Glomerular endothelial cell (primary cell): ENCODE data around the gene CHD5. TPM values are rescaled to one million over a fixed set of nuclear protein-coding genes. Genes with fewer than 3 reads are reported as not detected.

ENCODE experiments used
- DNase-seq: peaks from one replicate; pipeline ENCODE4 v3.0.0-alpha.2; 2011; ENCODE audit warnings: low read depth, low spot score; ENCODE audit errors: extremely low read depth
- total RNA-seq: library from RNA; depleted of rRNA; stranded (reverse); fragments of >200 nt; gene quantifications from 2 replicates; pipeline ENCODE4 v1.2.3, GENCODE V29; 2015

Gene CHD5
- total RNA-seq, 1 donor from 2014 or later, result under 0.01 TPM

DNA sequence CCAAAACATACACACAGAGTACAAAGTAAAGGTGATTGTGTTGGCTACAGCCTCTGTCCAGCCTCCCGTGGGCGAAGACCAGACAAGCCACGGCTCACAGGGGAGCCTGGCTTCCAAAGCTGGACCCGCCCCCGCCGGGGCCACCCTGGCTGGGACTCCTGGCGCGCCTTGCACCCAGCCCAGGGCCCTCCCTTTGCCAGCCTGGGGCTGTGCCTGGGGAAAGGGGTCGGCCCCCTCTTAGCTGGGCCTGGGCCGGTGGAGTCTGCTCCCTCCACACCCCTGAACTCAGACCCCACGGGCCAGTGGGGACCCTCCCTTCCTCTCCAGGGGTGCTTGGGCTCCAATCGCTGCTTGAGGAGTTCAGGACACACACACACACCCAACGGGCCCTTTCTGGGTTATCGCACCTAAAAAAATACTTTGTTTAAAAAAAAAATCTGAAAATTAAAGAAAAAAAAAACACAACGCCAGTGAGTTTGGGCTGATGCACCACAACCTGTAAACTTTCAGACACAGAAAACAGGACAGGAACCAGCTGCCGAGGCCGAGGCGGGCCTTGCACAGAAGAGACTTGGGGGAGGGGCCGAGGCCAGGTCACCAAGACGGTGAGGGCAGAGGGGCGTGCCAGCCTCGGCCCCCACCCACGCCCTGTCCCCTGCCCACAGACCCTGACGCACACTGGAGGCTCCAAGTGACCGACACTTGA, 78.1 kb downstream of the CHD5 start:
- no peak for DNase-seq

GRCh38 chr1:6100861-6101783, 79.0 kb downstream of the CHD5 start:
- no peak for DNase-seq

GRCh38 chr1:6099787-6100765, 80.0 kb downstream of the CHD5 start:
- no peak for DNase-seq

- DNase-seq, result no peak
Measured at GRCh38 chr1:6099297-6099696, 80.8 kb downstream of the CHD5 start.

DNA sequence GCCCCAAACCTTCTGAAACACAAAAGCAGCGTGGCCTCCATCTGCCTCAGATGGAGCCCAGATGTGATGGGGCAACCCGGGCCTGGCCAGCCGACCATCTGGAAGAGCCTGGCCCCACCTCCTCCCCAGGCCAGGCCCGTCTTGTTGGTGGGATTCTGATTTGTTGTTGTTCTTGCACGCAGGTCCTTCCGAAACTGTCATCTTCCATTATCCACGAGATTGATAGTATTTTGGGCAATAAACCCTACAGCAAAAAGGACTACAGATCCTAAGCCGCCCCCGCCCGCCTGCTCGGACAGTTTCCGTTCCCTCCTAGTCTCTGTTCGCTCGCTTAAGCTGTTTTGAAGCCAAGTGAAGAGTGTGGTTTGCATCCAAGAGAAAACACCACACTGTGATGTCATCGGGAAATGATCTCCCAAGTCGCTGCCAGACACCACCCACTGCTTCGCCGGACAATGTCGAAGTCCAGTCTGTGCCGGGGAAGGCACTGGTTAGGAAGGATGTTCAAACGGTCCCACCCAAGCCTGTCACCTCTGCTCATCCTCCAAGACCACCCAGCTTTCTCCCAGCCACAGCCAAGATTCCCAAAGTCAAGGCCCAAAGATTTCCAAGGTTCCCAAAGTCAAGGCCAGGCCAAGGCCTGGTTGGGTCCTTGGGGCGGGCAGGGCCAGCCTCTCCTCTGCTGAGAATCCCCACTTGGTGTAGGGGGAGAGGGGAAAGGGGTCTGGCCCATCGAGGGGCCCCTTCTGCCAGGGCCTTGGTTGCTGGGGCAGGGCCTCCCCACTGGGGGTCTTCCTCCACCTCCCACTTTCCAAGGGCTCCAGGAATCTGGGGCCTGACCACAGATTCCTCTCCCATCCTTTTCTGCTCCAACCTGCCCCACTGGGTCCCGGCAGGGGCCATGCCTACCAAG, 81.6 kb downstream of the CHD5 start:
- no peak for DNase-seq

GRCh38 chr1:6097824-6098223, 82.3 kb downstream of the CHD5 start:
- no peak for DNase-seq

DNA sequence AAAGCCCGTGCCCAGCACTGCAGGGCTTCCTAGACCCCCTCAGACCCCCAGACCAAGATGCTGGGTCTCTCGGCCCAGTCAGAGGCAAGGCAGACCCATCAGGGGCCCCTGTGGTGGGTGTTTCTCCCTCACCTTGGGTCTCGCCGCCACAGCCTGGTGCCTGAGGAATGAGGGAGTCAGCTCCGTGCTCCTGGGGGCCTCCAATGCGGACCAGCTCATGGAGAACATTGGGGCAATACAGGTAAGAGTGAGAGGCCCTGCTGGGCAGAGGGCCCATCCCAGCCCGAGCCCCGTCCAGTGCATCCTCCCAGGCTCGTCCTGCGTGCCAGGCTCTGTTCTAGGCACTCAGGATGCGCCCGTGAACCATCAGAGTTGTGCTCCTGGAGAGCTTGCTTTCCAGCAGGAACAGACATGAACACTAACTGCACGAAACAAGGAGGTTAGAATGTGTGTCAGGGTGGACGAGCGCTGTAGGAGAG, 83.0 kb downstream of the CHD5 start:
- no peak for DNase-seq

- no peak for DNase-seq
Measured at GRCh38 chr1:6096243-6097116, 83.6 kb downstream of the CHD5 start.

- DNase-seq, result no peak
Measured at GRCh38 chr1:6095511-6096242, 84.4 kb downstream of the CHD5 start.

DNA sequence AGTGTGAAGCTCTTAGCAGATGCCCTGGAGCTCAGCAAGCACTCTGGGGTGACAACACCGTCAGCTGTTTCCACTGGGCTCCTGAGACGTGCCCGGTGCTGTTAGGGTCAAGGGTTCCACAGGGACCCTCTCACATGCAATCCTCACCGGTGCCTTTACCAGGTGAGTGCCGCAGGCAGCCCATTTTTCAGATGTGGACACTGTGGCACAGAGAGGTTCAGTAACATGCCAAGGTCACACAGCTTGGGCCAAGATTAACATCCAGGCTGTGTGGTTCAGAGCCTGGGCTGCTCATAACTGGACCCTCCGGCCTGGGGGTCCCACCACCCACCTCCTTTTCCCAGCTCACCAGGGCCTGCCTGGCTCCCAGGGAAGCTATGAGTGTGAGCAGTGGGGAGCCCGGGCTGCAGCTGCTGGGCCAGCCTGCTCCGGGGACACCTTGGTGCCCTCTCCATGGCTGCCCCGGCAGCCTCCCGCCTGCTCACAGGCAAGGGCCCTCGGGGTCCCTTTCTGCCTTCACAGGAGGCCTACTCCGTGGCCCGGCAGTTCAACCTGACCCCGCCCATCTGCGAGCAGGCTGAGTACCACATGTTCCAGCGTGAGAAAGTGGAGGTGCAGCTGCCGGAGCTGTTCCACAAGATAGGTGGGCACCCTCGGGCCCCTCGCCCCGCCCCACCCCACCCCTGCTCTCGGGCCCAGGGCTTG, 85.2 kb downstream of the CHD5 start:
- DNase-seq, result no peak

DNA sequence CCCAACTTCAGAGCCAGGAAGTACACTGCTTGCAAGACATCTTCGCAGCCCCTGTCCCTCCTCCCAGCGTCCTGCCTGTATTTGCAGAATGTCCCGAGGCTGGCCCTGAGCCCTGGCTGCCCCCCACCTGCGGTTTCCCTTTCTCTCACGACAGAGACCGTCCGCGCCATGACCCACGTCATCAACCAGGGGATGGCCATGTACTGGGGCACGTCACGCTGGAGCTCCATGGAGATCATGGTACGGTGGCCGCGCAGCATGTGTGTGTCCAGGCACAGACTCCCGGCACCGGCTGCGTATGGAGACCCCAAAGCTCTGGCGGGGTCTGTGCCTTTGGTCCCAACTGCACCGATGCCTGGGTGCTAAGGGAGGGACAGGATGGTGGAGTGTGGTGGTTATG, 85.9 kb downstream of the CHD5 start:
- DNase-seq, result no peak

DNA sequence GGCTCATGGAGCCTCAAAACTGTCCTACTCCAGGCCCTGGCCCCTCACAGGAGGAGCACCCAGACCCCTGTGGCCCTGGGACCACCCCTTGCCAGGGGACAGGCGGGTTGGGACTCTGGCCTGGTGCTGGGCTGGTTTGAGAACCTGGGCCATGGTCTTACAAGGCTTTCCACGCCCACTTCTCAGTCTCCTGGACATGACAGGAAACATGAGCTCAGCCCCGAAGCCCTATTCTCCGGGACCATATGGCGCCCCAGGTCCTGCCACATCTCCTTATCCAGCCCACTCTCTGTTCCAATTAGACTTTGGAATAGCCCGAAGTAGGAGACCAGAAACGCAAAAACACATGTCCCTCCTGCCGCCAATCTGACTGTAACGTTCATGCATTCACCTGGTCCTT, 86.5 kb downstream of the CHD5 start:
- no peak for DNase-seq

DNA sequence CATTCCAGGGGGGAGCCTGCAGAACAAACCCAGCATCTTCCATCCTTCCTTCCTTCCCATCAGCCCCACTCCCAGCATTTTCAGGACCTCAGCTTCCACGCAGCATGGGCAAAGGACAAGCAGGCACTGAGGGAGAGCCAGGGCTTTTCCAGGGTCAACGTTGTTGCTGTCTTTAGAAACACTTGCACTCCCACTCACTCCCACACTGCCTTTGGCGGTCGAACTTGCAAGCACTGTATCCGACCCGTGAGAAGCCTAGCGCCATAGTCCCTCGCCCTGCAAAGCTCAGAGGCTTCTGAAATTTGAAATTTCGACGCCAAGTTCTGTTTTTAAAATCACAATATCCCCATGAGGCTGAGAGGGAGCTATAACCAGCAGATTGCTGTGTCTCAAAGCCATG, 87.0 kb downstream of the CHD5 start:
- DNase-seq, result no peak

DNA sequence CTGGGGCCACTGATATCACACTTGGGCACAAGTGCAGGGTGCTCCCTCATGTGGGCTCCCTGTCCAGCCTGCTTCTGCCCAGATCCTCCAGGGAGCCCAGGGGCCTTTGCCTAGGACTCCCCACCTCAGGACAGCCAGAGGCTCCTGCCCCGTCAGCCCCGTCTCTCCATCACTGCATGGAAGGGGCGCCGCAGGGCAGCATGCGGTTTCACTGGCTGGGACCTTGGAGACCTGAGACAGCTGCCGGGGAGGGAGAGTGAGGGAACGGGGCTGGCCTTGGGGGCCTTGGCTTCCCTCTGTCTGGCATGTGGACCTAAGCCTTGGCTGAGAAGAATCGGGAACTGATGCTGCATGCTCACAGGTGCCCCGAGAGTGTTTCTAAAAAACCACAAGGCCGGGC, 87.9 kb downstream of the CHD5 start:
- no peak for DNase-seq

- no peak for DNase-seq
Measured at GRCh38 chr1:6091823-6092109, 88.4 kb downstream of the CHD5 start.

- DNase-seq, result no peak
Measured at GRCh38 chr1:6090996-6091822, 88.9 kb downstream of the CHD5 start.

DNA sequence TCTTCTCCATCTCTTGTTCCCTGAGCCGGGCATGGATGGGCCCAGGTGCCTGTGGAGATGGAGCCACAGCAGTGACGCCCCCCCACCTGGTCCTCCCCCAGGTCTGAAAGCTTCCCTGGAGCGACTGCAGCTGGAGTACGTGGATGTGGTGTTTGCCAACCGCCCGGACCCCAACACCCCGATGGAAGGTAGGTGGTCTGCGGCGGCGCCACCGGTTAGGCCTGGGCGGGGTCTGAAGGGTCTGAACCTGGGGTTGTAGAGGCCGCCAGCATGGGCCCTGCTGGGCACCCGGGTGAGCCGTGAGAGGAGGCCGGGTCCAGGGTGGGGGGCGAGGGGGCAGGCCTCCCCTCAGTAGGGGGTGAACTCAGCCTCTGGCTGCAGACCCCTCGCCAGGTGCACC, 89.8 kb downstream of the CHD5 start:
- DNase-seq, result no peak
